ENCODE data around the gene GPR171. TPM values are rescaled to one million over a fixed set of nuclear protein-coding genes. Genes with fewer than 3 reads are reported as not detected.

Gene GPR171
- total RNA-seq, 1 experiment from 2014 or later = not detected

GRCh38 chr3:151201051-151201730 is 1.8 kb downstream of the GPR171 start:
- TF ChIP-seq CTCF (IDR thresholded peaks at IDR 0.05; ENCODE audit: unreplicated experiment) = no peak
- Mint-ChIP-seq H3K4me1 (ENCODE audit: insufficient read depth, unreplicated experiment) (no peaks in the 10 kb centered on the region), H3K9me3 (ENCODE audit: unreplicated experiment) (no peaks in the 10 kb centered on the region), H3K27ac (ENCODE audit: low read depth, unreplicated experiment) (no peak overlapping the region), H3K36me3 (ENCODE audit: insufficient read depth, unreplicated experiment) (no peaks in the 10 kb centered on the region), H3K27me3 (ENCODE audit: insufficient read depth, unreplicated experiment) (no peaks in the 10 kb centered on the region), H3K4me3 (ENCODE audit: unreplicated experiment) (no peak overlapping the region)
- DNase-seq (ENCODE audit: unreplicated experiment) = no peak
- POLR2A ChIA-PET = no interaction called here
- intact Hi-C loops (cut with micrococcal nuclease) = no loop called here
- BruUV-seq (replicated peaks) = no TSS peak
- CTCF ChIA-PET = interaction anchor here (1.7 to 2.0 kb wide), 2 partner anchors 27 to 33 kb away, joined by 4 to 5 read pairs; no protein-coding TSS in a partner anchor

GRCh38 chr3:151200586-151200985 is 2.4 kb downstream of the GPR171 start:
- intact Hi-C loops (cut with micrococcal nuclease) = no loop called here

GRCh38 chr3:151199554-151200438 is 3.2 kb downstream of the GPR171 start:
- intact Hi-C loops (cut with micrococcal nuclease) = no loop called here
- Mint-ChIP-seq H3K36me3 (ENCODE audit: insufficient read depth, unreplicated experiment) (no peaks in the 10 kb centered on the region), H3K4me1 (ENCODE audit: insufficient read depth, unreplicated experiment) (no peaks in the 10 kb centered on the region), H3K9me3 (ENCODE audit: unreplicated experiment) (no peaks in the 10 kb centered on the region), H3K4me3 (ENCODE audit: unreplicated experiment) (no peak overlapping the region), H3K27ac (ENCODE audit: low read depth, unreplicated experiment) (no peak overlapping the region), H3K27me3 (ENCODE audit: insufficient read depth, unreplicated experiment) (no peaks in the 10 kb centered on the region)
- ChIA-PET POLR2A (no interaction called here), CTCF (interaction anchor here (0.6 to 2.0 kb wide), 5 partner anchors 8 to 1710 kb away, joined by 3 to 5 read pairs (median 4); no protein-coding TSS in a partner anchor)
- no peak for DNase-seq (ENCODE audit: unreplicated experiment)
- no TSS peak for BruUV-seq (replicated peaks)
- no peak for TF ChIP-seq CTCF (IDR thresholded peaks at IDR 0.05; ENCODE audit: unreplicated experiment)

More at GRCh38 chr3:151200586-151200985, 2.4 kb downstream of the GPR171 start:
- H3K4me3 Mint-ChIP-seq (ENCODE audit: unreplicated experiment) = no peak overlapping the region
- no peaks in the 10 kb centered on the region for H3K27me3 Mint-ChIP-seq (ENCODE audit: insufficient read depth, unreplicated experiment)
- no peaks in the 10 kb centered on the region for H3K36me3 Mint-ChIP-seq (ENCODE audit: insufficient read depth, unreplicated experiment)
- DNase-seq (ENCODE audit: unreplicated experiment) = no peak
- no peak for TF ChIP-seq CTCF (IDR thresholded peaks at IDR 0.05; ENCODE audit: unreplicated experiment)
- no peaks in the 10 kb centered on the region for H3K4me1 Mint-ChIP-seq (ENCODE audit: insufficient read depth, unreplicated experiment)
- POLR2A ChIA-PET = no interaction called here
- CTCF ChIA-PET = interaction anchor here (0.6 to 2.0 kb wide), 5 partner anchors 7 to 1709 kb away, joined by 3 to 5 read pairs (median 4); no protein-coding TSS in a partner anchor
- H3K9me3 Mint-ChIP-seq (ENCODE audit: unreplicated experiment) = no peaks in the 10 kb centered on the region
- BruUV-seq (replicated peaks) = no TSS peak
- no peak overlapping the region for H3K27ac Mint-ChIP-seq (ENCODE audit: low read depth, unreplicated experiment)

GRCh38 chr3:151198849-151199248 is 4.2 kb downstream of the GPR171 start:
- no peak overlapping the region for H3K27ac Mint-ChIP-seq (ENCODE audit: low read depth, unreplicated experiment)
- CTCF ChIA-PET = interaction anchor here (1.1 to 1.8 kb wide), 2 partner anchors 9 to 85 kb away, joined by 3 to 8 read pairs; no protein-coding TSS in a partner anchor

More at GRCh38 chr3:151198849-151199248, 4.2 kb downstream of the GPR171 start:
- BruUV-seq (replicated peaks) = no TSS peak
- no peak for TF ChIP-seq CTCF (IDR thresholded peaks at IDR 0.05; ENCODE audit: unreplicated experiment)
- no peaks in the 10 kb centered on the region for H3K27me3 Mint-ChIP-seq (ENCODE audit: insufficient read depth, unreplicated experiment)
- DNase-seq (ENCODE audit: unreplicated experiment) = no peak
- no peaks in the 10 kb centered on the region for H3K36me3 Mint-ChIP-seq (ENCODE audit: insufficient read depth, unreplicated experiment)
- H3K4me3 Mint-ChIP-seq (ENCODE audit: unreplicated experiment) = no peak overlapping the region
- no peaks in the 10 kb centered on the region for H3K4me1 Mint-ChIP-seq (ENCODE audit: insufficient read depth, unreplicated experiment)
- POLR2A ChIA-PET = no interaction called here
- intact Hi-C loops (cut with micrococcal nuclease) = no loop called here
- H3K9me3 Mint-ChIP-seq (ENCODE audit: unreplicated experiment) = no peaks in the 10 kb centered on the region
